Measurements from ENCODE around the gene SOX12. TPM values are rescaled to one million over a fixed set of nuclear protein-coding genes. Genes with fewer than 3 reads are reported as not detected.

The SOX12 gene
- total RNA-seq, 3 donors from 2014 or later, result 1.1 to 3.7 (median 3.3) TPM

- peaks cover 4 to 6% of the 10 kb centered on the region in 2 donors for H3K4me1 ChIP-seq
These were observed 715 bp downstream of the SOX12 start for GRCh38 chr20:325889-326644.

GRCh38 chr20:326645-327185 lies 1.4 kb downstream of the SOX12 start:
- intact Hi-C loops (cut with DNase I; ENCODE audit: low total_unique reads), result no loop called here
- peak in 1 of 2 donors; percentile 30 for DNase-seq (ENCODE audit: low spot score in 2 of 2)
- no peaks in the 10 kb centered on the region for H3K36me3 ChIP-seq
- TF ChIP-seq CTCF (IDR thresholded peaks at IDR 0.05) (no peak), POLR2AphosphoS5 (IDR thresholded peaks at IDR 0.05) (no peak), POLR2A (IDR thresholded peaks at IDR 0.05) (no peak)
- H3K4me1 ChIP-seq, result peaks cover 4 to 6% of the 10 kb centered on the region in 2 donors
- H3K27me3 ChIP-seq, result no peaks in the 10 kb centered on the region
- H3K27ac ChIP-seq, result peak overlapping the region; percentile 88 to 98
- peak overlapping the region; percentile 68 to 86 (median 79) for H3K4me3 ChIP-seq
- no peaks in the 10 kb centered on the region for H3K9me3 ChIP-seq

More at GRCh38 chr20:325889-326644, 715 bp downstream of the SOX12 start:
- peak overlapping the region; percentile 88 to 98 for H3K27ac ChIP-seq
- peak overlapping the region; percentile 68 to 86 (median 79) for H3K4me3 ChIP-seq
- H3K27me3 ChIP-seq, result no peaks in the 10 kb centered on the region
- intact Hi-C loops (cut with DNase I; ENCODE audit: low total_unique reads), result no loop called here
- H3K36me3 ChIP-seq, result no peaks in the 10 kb centered on the region
- TF ChIP-seq CTCF (IDR thresholded peaks at IDR 0.05) (no peak), POLR2AphosphoS5 (IDR thresholded peaks at IDR 0.05) (no peak), POLR2A (IDR thresholded peaks at IDR 0.05) (no peak)
- peak; percentile 69 to 72 for DNase-seq (ENCODE audit: low spot score in 2 of 2)
- H3K9me3 ChIP-seq, result no peaks in the 10 kb centered on the region

- no peaks in the 10 kb centered on the region for H3K9me3 ChIP-seq
- H3K27me3 ChIP-seq, result no peaks in the 10 kb centered on the region
- DNase-seq (ENCODE audit: low spot score in 2 of 2), result peak; percentile 82 to 87
- peaks cover 4 to 6% of the 10 kb centered on the region in 2 donors for H3K4me1 ChIP-seq
- TF ChIP-seq POLR2A (IDR thresholded peaks at IDR 0.05) (no peak), POLR2AphosphoS5 (IDR thresholded peaks at IDR 0.05) (peak; percentile 14 to 58 (median 38))
- H3K27ac ChIP-seq, result peak overlapping the region; percentile 88 to 98
- intact Hi-C loops (cut with DNase I; ENCODE audit: low total_unique reads), result no loop called here
- peak overlapping the region; percentile 68 to 86 (median 79) for H3K4me3 ChIP-seq
- no peaks in the 10 kb centered on the region for H3K36me3 ChIP-seq
These were observed 2.1 kb downstream of the SOX12 start for GRCh38 chr20:327186-328026.

- peak overlapping the region; percentile 88 to 98 for H3K27ac ChIP-seq
- H3K4me1 ChIP-seq, result peaks cover 4 to 6% of the 10 kb centered on the region in 2 donors
- H3K27me3 ChIP-seq, result no peaks in the 10 kb centered on the region
- TF ChIP-seq POLR2A (IDR thresholded peaks at IDR 0.05) (no peak), POLR2AphosphoS5 (IDR thresholded peaks at IDR 0.05) (no peak), CTCF (IDR thresholded peaks at IDR 0.05) (no peak)
- intact Hi-C loops (cut with DNase I; ENCODE audit: low total_unique reads), result no loop called here
- no peak for DNase-seq (ENCODE audit: low spot score in 2 of 2)
- H3K36me3 ChIP-seq, result no peaks in the 10 kb centered on the region
- no peaks in the 10 kb centered on the region for H3K9me3 ChIP-seq
- H3K4me3 ChIP-seq, result peak overlapping the region; percentile 68 to 86 (median 79)
These were observed 2.9 kb downstream of the SOX12 start for GRCh38 chr20:328027-328974.

All from breast epithelium (tissue), 4 donors.